ENCODE results near the gene RHBDL1.
A peak's percentile ranks its signal among the peaks of the same experiment; 100 is the strongest.
"Not testable (repeated sequence)": the region's sequence is repeated elsewhere in the genome, so short reads cannot be mapped to it uniquely, and the experiment has no call there.

The RHBDL1 gene

DNA sequence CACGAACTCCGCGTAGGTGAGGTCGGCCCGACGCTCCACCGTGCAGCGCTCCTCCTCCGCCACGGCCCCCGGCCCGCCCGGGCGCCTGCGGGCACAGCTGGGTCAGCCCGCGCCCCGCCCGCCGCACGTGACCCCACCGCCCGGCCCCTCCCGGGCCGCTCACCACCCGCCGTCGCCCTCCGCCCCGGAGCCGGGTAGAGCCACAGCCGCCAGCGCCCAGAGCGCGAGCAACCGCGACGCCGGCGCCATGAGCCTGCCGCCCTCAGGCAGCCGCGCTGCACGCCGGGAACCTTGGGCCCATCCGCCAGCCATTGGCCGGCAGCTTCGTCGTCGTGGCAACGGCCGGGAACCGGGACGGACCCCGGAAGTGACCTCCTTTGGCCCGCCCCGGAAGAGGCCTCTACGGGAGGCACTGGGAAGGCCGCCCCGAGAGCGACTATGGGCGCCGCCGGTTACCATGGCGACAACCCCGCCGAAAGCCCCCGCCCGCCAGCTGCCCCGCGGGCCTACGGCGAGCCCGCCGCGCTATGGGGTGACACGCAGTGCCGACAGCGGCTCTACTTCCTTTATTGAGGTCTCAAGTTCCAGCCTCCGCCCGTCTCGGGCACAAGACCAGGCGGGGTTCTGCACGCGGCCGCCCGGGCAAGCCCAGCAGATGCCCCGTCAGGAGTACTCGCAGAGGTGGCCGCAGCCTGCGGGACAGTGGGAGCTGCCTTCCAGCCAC lies 8.8 kb downstream of the RHBDL1 start, which contains the start of gene JMJD8:
Gene JMJD8 (minus strand): TSS at position 264 of the 724 bp plus-strand sequence. CDS start 15 bp downstream, at position 249.
- TF ChIP-seq POLR2A (IDR thresholded peaks at IDR 0.05; ENCODE audit: extremely low read depth, insufficient read length) (peak; percentile 75), MYC (IDR thresholded peaks at IDR 0.05; ENCODE audit: low read depth, low read length) (peak; percentile 65; the same call in 1 of the 2 replicates)
- TF ChIP-seq, protein P1, sequence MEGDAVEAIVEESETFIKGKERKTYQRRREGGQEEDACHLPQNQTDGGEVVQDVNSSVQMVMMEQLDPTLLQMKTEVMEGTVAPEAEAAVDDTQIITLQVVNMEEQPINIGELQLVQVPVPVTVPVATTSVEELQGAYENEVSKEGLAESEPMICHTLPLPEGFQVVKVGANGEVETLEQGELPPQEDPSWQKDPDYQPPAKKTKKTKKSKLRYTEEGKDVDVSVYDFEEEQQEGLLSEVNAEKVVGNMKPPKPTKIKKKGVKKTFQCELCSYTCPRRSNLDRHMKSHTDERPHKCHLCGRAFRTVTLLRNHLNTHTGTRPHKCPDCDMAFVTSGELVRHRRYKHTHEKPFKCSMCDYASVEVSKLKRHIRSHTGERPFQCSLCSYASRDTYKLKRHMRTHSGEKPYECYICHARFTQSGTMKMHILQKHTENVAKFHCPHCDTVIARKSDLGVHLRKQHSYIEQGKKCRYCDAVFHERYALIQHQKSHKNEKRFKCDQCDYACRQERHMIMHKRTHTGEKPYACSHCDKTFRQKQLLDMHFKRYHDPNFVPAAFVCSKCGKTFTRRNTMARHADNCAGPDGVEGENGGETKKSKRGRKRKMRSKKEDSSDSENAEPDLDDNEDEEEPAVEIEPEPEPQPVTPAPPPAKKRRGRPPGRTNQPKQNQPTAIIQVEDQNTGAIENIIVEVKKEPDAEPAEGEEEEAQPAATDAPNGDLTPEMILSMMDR (IDR thresholded peaks at IDR 0.05; ENCODE audit: low read depth, low read length), result no peak
- TF ChIP-seq, protein P2, sequence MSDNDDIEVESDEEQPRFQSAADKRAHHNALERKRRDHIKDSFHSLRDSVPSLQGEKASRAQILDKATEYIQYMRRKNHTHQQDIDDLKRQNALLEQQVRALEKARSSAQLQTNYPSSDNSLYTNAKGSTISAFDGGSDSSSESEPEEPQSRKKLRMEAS (IDR thresholded peaks at IDR 0.05; ENCODE audit: low read depth, low read length), result peak; percentile 18
- peak within 1 kb of the TSS; percentile 53 for H3K4me3 ChIP-seq (ENCODE audit: low read depth, low read length)
- DNase-seq (ENCODE audit: low read depth), result peak; percentile 94

DNA sequence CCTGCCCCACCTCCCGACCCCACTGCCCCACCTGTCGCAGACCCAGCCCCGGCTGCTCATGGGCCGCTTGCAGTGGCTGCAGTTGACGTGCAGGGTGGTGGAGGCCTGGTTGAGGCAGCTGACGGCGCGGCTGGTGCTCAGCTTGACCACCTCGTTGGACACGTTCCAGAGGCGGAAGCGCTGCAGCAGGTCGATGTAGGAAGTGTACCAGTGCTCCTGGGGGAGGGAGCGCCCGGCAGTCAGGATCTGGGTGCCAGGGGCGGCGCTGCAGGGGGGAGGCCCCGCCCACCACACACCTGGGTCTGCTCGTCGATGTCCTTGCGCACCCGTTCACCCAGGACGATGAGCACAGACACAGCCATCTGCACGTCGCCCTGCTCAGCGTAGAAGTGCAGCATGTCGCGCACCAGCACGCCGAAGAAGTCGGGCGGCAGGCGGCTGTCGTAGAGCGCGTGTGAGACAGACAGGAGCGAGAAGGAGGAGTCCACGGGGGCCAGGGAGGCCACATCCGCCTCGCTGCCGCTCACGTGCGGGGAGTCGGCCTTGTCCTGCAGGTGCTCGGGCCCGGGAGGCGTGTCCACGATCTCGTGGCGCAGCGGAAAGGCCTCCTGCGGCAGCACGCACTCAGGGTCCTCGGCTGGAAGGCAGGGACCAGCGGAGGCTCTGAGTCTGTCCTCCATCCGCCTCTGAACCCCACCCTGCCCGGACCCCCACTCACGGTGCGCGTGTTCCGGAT lies 9.7 kb downstream of the RHBDL1 start:
- peak overlapping the region; percentile 32 for H3K4me3 ChIP-seq (ENCODE audit: low read depth, low read length)
- DNase-seq (ENCODE audit: low read depth), result peak; percentile 57
- TF ChIP-seq MYC (IDR thresholded peaks at IDR 0.05; ENCODE audit: low read depth, low read length), result no peak
- TF ChIP-seq, protein P2 (IDR thresholded peaks at IDR 0.05; ENCODE audit: low read depth, low read length), result no peak

DNA sequence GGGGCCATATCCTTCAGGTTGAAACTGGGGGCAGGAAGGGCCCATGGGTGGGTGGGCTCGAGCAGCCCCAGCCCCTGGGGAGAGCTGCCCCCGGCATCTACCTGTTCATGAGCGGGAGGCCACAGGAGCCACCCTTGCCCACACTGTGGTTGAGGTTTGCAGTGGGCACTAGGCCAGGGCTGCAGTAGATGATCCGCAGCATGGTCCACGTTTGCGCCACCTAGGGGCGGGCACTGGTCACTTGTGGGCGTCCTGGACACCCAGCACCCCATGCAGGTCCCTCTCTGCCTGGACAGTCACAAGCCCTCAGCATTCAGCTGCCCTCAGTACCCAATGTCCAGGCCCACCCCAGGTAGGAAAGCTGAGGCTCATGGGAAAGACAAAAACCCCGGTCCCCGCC lies 10.5 kb downstream of the RHBDL1 start:
- H3K4me3 ChIP-seq (ENCODE audit: low read depth, low read length), result no peak overlapping the region
- TF ChIP-seq POLR2A (IDR thresholded peaks at IDR 0.05; ENCODE audit: extremely low read depth, insufficient read length) (no peak), MYC (IDR thresholded peaks at IDR 0.05; ENCODE audit: low read depth, low read length) (peak; percentile 18; the same call in 1 of the 2 replicates)
- TF ChIP-seq, protein P1 (IDR thresholded peaks at IDR 0.05; ENCODE audit: low read depth, low read length), result peak; percentile 50
- TF ChIP-seq, protein P2 (IDR thresholded peaks at IDR 0.05; ENCODE audit: low read depth, low read length), result peak; percentile 12; the same call in 1 of the 2 replicates
- DNase-seq (ENCODE audit: low read depth), result peak; percentile 56

DNA sequence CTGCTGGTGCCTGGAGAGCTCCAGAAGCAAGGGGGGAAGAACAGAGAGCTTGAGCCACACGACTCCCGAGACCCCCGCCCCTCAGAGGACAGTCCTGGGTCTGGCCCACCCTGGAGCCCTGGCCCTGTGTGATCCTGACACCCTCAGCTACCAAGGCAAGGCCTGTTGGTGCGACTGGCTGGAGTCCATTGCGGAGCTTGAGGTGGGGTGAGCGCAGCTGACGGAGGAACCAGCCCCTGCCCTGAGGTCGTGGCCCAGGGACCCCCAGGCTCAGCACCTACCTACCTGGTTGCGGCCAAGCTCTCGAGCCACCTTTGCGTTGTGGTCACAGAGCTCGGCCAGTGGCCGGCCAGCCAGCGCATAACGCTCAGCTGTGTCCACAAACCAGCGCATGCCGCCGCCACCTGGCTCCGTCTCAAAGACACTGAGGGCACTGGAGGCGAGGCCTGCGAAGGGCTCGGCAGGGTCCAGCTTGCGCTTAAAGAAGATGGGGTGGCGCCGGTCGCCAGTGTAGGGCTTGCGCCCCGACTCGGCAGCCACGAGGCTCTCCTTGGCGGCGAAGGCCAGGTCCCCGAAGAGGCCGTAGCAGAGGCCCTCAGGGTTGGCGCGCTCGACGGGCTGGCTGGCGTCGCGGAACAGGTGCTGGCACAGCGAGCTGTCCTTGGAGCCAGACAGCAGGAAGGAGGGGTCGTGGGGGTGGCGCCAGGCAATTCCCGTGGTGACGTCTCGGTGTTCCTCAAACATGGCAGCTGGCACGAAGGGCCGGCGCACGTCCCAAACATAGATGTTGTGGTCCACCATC lies 11.2 kb downstream of the RHBDL1 start:
- no peak overlapping the region for H3K4me3 ChIP-seq (ENCODE audit: low read depth, low read length)
- DNase-seq (ENCODE audit: low read depth), result no peak
- no peak for TF ChIP-seq MYC (IDR thresholded peaks at IDR 0.05; ENCODE audit: low read depth, low read length)

DNA sequence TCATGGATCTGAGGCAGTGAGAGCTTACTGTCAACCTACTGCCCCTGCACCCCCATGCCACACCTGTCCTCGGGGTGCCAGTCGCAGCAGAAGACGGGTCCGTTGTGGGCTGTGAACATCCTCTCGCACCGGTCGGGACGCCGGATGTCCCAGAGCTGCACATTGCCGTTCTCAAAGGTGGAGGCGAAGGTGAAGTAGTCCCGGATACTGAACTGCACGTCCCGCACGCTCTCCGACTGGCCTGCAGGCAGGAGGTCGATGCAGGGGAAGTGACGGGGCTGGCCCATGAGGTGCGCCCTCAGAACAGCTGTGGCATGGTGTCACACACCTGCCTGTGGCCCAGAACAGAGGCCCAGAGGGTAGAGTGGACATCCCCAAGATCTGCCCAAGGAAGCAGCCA lies 12.0 kb downstream of the RHBDL1 start:
- DNase-seq (ENCODE audit: low read depth), result no peak
- TF ChIP-seq MYC (IDR thresholded peaks at IDR 0.05; ENCODE audit: low read depth, low read length) (no peak), POLR2A (IDR thresholded peaks at IDR 0.05; ENCODE audit: extremely low read depth, insufficient read length) (no peak)
- TF ChIP-seq, protein P2 (IDR thresholded peaks at IDR 0.05; ENCODE audit: low read depth, low read length), result no peak
- TF ChIP-seq, protein P1 (IDR thresholded peaks at IDR 0.05; ENCODE audit: low read depth, low read length), result no peak
- no peak overlapping the region for H3K4me3 ChIP-seq (ENCODE audit: low read depth, low read length)

DNA sequence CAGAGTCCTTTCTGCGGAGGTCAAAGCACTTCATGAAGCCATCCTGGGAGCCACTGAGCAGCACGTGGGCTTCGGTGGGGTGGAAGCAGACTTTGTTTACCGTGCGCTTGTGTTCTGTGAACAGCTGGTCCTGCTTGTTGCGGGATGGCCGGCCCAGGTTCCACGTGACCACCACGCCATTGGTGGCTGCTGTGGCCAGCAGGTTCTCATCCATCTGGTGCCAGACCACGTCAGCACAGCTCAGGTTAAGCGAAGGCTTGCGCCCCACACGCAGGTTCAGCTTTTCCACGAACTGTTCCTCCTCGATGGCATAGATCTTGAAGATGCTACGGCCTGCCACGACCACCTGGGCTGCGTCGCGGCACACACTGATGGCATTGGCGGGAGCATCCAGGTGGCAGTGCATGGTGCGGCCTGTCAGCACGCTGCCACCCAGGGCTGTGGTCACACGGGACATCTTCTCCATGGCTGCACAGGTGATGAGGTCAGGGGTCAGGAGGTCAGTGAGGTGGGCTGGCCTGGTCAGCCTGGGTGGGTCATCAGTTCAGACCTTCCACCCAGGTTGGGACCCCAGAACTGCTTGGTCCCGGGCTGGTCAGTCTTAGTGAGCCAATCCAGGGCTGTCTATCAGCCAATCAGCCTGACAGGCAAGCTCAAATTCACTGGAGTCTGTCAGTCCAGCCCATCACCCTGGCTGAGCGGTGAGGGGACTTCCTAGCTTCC lies 13.9 kb downstream of the RHBDL1 start:
- TF ChIP-seq, protein P2 (IDR thresholded peaks at IDR 0.05; ENCODE audit: low read depth, low read length), result no peak
- peak; percentile 2 for TF ChIP-seq POLR2A (IDR thresholded peaks at IDR 0.05; ENCODE audit: extremely low read depth, insufficient read length)
- peak overlapping the region; percentile 73 for H3K4me3 ChIP-seq (ENCODE audit: low read depth, low read length)
- no peak for DNase-seq (ENCODE audit: low read depth)

DNA sequence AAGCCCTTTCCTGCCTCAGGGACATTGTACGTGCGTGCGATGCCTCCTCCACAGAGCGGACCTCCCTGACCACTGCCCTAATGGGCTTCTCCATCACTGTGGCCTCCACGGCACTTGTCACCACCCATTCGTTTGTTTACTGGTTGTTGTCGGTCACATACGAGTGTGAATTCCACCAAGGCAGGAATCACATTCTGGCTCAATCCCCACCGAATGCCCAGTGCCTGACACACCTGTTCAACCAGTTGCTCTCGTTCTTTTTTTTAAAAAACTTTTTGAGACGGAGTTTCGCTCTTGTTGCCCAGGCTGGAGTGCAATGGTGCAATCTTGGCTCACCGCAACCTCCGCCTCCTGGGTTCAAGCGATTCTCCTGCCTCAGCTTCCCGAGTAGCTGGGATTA lies 15.8 kb downstream of the RHBDL1 start:
- H3K4me3 ChIP-seq (ENCODE audit: low read depth, low read length); DNase-seq (ENCODE audit: low read depth): not testable (repeated sequence)
